ENCODE results near the gene DZIP1L. TPM values are rescaled to one million over a fixed set of nuclear protein-coding genes. Genes with fewer than 3 reads are reported as not detected.
A peak's percentile ranks its signal among the peaks of the same experiment; 100 is the strongest.

DZIP1L gene
- total RNA-seq, 1 donor from 2014 or later = 27.5 TPM

GRCh38 chr3:138125548-138126221 is 10.3 kb upstream of the DZIP1L start:
- no peak for DNase-seq (ENCODE audit: extremely low spot score in 2 of 2)
- no peak for TF ChIP-seq POLR2AphosphoS5 (IDR thresholded peaks at IDR 0.05; ENCODE audit: insufficient read depth in 1 of 2, low read depth in 1 of 2)
- TF ChIP-seq POLR2A (IDR thresholded peaks at IDR 0.05) = no peak
- TF ChIP-seq, protein P1, sequence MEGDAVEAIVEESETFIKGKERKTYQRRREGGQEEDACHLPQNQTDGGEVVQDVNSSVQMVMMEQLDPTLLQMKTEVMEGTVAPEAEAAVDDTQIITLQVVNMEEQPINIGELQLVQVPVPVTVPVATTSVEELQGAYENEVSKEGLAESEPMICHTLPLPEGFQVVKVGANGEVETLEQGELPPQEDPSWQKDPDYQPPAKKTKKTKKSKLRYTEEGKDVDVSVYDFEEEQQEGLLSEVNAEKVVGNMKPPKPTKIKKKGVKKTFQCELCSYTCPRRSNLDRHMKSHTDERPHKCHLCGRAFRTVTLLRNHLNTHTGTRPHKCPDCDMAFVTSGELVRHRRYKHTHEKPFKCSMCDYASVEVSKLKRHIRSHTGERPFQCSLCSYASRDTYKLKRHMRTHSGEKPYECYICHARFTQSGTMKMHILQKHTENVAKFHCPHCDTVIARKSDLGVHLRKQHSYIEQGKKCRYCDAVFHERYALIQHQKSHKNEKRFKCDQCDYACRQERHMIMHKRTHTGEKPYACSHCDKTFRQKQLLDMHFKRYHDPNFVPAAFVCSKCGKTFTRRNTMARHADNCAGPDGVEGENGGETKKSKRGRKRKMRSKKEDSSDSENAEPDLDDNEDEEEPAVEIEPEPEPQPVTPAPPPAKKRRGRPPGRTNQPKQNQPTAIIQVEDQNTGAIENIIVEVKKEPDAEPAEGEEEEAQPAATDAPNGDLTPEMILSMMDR (IDR thresholded peaks at IDR 0.05) = no peak
- Histone ChIP-seq H3K27ac (no peak overlapping the region), H3K27me3 (no peaks in the 10 kb centered on the region), H3K36me3 (no peaks in the 10 kb centered on the region), H3K4me1 (no peaks in the 10 kb centered on the region), H3K9me3 (no peaks in the 10 kb centered on the region), H3K4me3 (no peak overlapping the region)
- intact Hi-C loops (cut with DNase I) = no loop called here

GRCh38 chr3:138124706-138125355 is 9.4 kb upstream of the DZIP1L start:
- TF ChIP-seq, protein P1 (IDR thresholded peaks at IDR 0.05) = no peak
- no peak for TF ChIP-seq POLR2AphosphoS5 (IDR thresholded peaks at IDR 0.05; ENCODE audit: insufficient read depth in 1 of 2, low read depth in 1 of 2)
- TF ChIP-seq POLR2A (IDR thresholded peaks at IDR 0.05) = no peak
- intact Hi-C loops (cut with DNase I) = no loop called here

DNA sequence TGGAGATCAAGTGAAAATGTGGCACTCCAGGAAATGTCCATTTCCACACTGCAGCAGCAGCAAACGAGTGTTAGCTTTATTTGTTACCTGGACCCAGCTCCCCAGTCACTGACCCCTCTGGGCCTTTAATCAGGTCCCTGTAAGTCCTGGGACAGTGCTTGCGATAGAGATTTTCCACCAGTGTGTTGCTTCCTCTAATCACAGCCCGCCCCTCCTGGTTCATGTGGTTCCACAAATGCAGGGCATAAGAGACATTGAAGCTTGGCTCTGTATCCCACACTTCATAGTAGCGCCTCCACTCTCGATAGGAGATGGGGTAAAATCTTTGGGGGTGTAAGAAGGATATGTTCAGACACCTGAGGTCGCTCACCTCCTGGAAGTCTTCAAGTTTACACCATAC is 8.8 kb upstream of the DZIP1L start:
- intact Hi-C loops (cut with DNase I) = no loop called here
- H3K4me3 ChIP-seq = no peak overlapping the region
- no peak for DNase-seq (ENCODE audit: extremely low spot score in 2 of 2)
- no peak overlapping the region for H3K27ac ChIP-seq
- no peaks in the 10 kb centered on the region for H3K9me3 ChIP-seq
- no peaks in the 10 kb centered on the region for H3K4me1 ChIP-seq
- TF ChIP-seq POLR2AphosphoS5 (IDR thresholded peaks at IDR 0.05; ENCODE audit: insufficient read depth in 1 of 2, low read depth in 1 of 2) = no peak
- TF ChIP-seq POLR2A (IDR thresholded peaks at IDR 0.05) = no peak
- H3K36me3 ChIP-seq = no peaks in the 10 kb centered on the region
- no peaks in the 10 kb centered on the region for H3K27me3 ChIP-seq

More at GRCh38 chr3:138124706-138125355, 9.4 kb upstream of the DZIP1L start:
- DNase-seq (ENCODE audit: extremely low spot score in 2 of 2) = no peak
- Histone ChIP-seq H3K36me3 (no peaks in the 10 kb centered on the region), H3K27me3 (no peaks in the 10 kb centered on the region), H3K4me1 (no peaks in the 10 kb centered on the region), H3K4me3 (no peak overlapping the region), H3K9me3 (no peaks in the 10 kb centered on the region), H3K27ac (no peak overlapping the region)

GRCh38 chr3:138119423-138119766 is 4.0 kb upstream of the DZIP1L start:
- Histone ChIP-seq H3K4me1 (no peaks in the 10 kb centered on the region), H3K27ac (no peak overlapping the region), H3K4me3 (no peak overlapping the region), H3K36me3 (no peaks in the 10 kb centered on the region), H3K27me3 (no peaks in the 10 kb centered on the region), H3K9me3 (no peaks in the 10 kb centered on the region)
- intact Hi-C loops (cut with DNase I) = loop anchor here (5.0 kb wide), 1 partner anchor 52 kb away; no protein-coding TSS in a partner anchor
- no peak for TF ChIP-seq POLR2A (IDR thresholded peaks at IDR 0.05)
- TF ChIP-seq, protein P1 (IDR thresholded peaks at IDR 0.05) = no peak
- no peak for TF ChIP-seq POLR2AphosphoS5 (IDR thresholded peaks at IDR 0.05; ENCODE audit: insufficient read depth in 1 of 2, low read depth in 1 of 2)
- DNase-seq (ENCODE audit: extremely low spot score in 2 of 2) = no peak

DNA sequence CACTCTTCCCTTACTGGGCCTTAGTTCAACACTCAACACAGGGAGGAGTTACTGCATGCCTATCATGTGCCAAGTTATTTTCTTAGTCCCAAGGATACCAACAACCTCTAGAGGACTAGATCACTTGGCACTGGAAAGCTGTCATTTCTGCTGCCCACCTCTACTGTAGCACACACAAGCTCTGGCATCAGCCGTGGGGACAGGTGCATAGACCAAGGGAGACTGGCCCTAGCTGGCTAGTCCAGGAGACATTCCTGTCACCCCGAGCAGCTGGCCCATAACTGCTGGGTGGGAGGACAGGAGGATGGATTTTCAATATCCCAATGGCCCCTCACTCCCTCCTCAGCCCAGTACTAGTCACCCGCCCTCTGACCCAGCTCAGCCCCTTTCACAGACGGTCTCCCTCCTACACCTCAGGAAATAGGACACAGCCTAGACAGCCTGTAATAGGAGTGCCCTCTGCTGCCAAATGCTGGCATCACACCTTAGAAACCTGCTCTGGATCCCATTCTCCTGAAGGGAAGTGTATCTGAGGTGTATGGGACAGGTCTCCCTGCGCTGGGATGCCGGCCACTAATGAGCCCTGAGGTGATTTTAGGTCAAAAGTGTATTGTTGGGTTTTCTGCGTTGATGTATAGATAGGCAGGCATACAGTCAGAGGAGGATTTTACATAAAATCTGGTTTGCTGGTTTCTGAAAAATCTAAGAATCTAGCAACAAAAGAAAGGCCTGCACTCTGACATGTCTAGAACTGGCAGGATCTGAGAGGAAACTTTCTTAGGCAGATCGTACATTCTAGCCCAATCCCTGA is 3.4 kb upstream of the DZIP1L start:
- Histone ChIP-seq H3K4me3 (no peak overlapping the region), H3K4me1 (peaks cover 4% of the 10 kb centered on the region), H3K27ac (no peak overlapping the region), H3K9me3 (no peaks in the 10 kb centered on the region), H3K36me3 (no peaks in the 10 kb centered on the region), H3K27me3 (no peaks in the 10 kb centered on the region)
- no peak for DNase-seq (ENCODE audit: extremely low spot score in 2 of 2)
- TF ChIP-seq POLR2A (IDR thresholded peaks at IDR 0.05) = no peak
- TF ChIP-seq, protein P1 (IDR thresholded peaks at IDR 0.05) = peak; percentile 72 to 79 (median 73)
- intact Hi-C loops (cut with DNase I) = loop anchor here (5.0 kb wide), 1 partner anchor 52 kb away; no protein-coding TSS in a partner anchor
